ENCODE results near the gene BLOC1S6. TPM values are rescaled to one million over a fixed set of nuclear protein-coding genes. Genes with fewer than 3 reads are reported as not detected.

BLOC1S6 gene
- total RNA-seq, 1 donor from 2014 or later = 37.1 TPM

Other genes starting within 250 kb of the BLOC1S6 start
- 1.3 and 1.4 TPM in 2 replicates for gene GATM, start 208.8 kb upstream of the BLOC1S6 start, total RNA-seq
- gene SLC30A4, start 64.6 kb upstream of the BLOC1S6 start, total RNA-seq = 2.2 and 3.0 TPM in 2 replicates
- gene SQOR, start 47.6 kb downstream of the BLOC1S6 start, total RNA-seq = 92.6 and 98.4 TPM in 2 replicates

Measured in T-helper 2 cell treated with Interferon-gamma antibody and Interleukin-4, amounts not matched to agents 100 ng/mL and 5 ng/mL, for 36 hours (primary cell).